AG10803 (cell line): ENCODE measurements around the gene PSD2.

ENCODE experiments used
- DNase-seq: peaks from one replicate; pipeline ENCODE4 v3.0.0; 2010; ENCODE audit warnings: low read depth
- H3K4me3 ChIP-seq: 2 replicates; pipeline ENCODE4 v1.5.1; 2011; ENCODE audit warnings: mild to moderate bottlenecking, low read length, control low read depth
- CTCF ChIP-seq: conservative IDR thresholded peaks from 2 replicates; pipeline ENCODE4 v1.5.1; 2011; ENCODE audit warnings: mild to moderate bottlenecking, low read length, control low read depth, inconsistent platforms

PSD2 gene

GRCh38 chr5:139821806-139822552, 26.4 kb downstream of the PSD2 start:
- DNase-seq, result no peak
- no peak for TF ChIP-seq CTCF
- no peak overlapping the region for H3K4me3 ChIP-seq

GRCh38 chr5:139822553-139823425, 27.2 kb downstream of the PSD2 start:
- no peak for TF ChIP-seq CTCF
- no peak for DNase-seq
- no peak overlapping the region for H3K4me3 ChIP-seq

- no peak overlapping the region for H3K4me3 ChIP-seq
- TF ChIP-seq CTCF, result no peak
- DNase-seq, result no peak
Measured at GRCh38 chr5:139823757-139824355, 28.2 kb downstream of the PSD2 start.

- no peak for TF ChIP-seq CTCF
Measured at GRCh38 chr5:139825690-139826089, 30.1 kb downstream of the PSD2 start.

GRCh38 chr5:139828207-139828895, 32.7 kb downstream of the PSD2 start:
- H3K4me3 ChIP-seq, result no peak overlapping the region
- no peak for DNase-seq
- no peak for TF ChIP-seq CTCF

More at GRCh38 chr5:139825690-139826089, 30.1 kb downstream of the PSD2 start:
- H3K4me3 ChIP-seq, result no peak overlapping the region
- no peak for DNase-seq

- no peak overlapping the region for H3K4me3 ChIP-seq
- DNase-seq, result no peak
- no peak for TF ChIP-seq CTCF
Measured at GRCh38 chr5:139829471-139829870, 33.9 kb downstream of the PSD2 start.
